HCT116 (cell line): ENCODE measurements around the gene CRADD. TPM values are rescaled to one million over a fixed set of nuclear protein-coding genes. Genes with fewer than 3 reads are reported as not detected.
A peak's percentile ranks its signal among the peaks of the same experiment; 100 is the strongest.

Experiments
- ATAC-seq: fragments of 200-7000 bp; cut with Tn5 transposase; 2 replicates; pipeline ENCODE4 v1.9.1; 2020; ENCODE audit warnings: mild to moderate bottlenecking, moderate library complexity
- BruUV-seq: library from RNA; stranded (reverse); fragments of 400-500 nt; replicated peaks from 2 replicates; lab custom pipeline; 2021; lab: Mats Ljungman, UMichigan
- CTCF ChIA-PET: fragments of 300-600 bp; sonication (Branson Sonifier 250); formaldehyde crosslinking; loops from one replicate; lab custom pipeline; 2021; ENCODE audit warnings: antibody characterized with exemption; lab: Charles Lee
- POLR2A ChIA-PET: fragments of 300-600, 350-600 bp; sonication (Branson Sonifier 250); formaldehyde crosslinking; loops from one replicate; lab custom pipeline; 2021; ENCODE audit warnings: antibody characterized with exemption; lab: Charles Lee
- RAD21 ChIA-PET, 2 experiments: fragments of 300-600 bp; sonication (Branson Sonifier 250); formaldehyde crosslinking; loops; one replicate each; lab custom pipeline; 2023; ENCODE audit warnings: low total read pairs in 2 of 2; ENCODE audit not compliant: uncharacterized antibody in 2 of 2, unreplicated experiment in 2 of 2, low non-redundant PET in 1 of 2; lab: Charles Lee
- DNase-seq: peaks from one replicate; pipeline ENCODE4 v3.0.0-alpha.2; 2010; ENCODE audit warnings: low read depth, low spot score
- H2AFZ ChIP-seq: fragments of 200-600 bp; shearing (Covaris generic), sonication (generic); 2 replicates; pipeline ENCODE4 v1.6.1; 2017; ENCODE audit warnings: low read depth, mixed run types, mixed read lengths, antibody characterized with exemption, low read length; ENCODE audit not compliant: poor library complexity, severe bottlenecking
- H3K27ac ChIP-seq: 2 replicates; pipeline ENCODE4 v1.5.1; 2012; ENCODE audit warnings: low read depth, low read length
- H3K27me3 ChIP-seq: fragments of 200-600 bp; sonication (generic); 2 replicates; pipeline ENCODE4 v1.6.1; 2016; ENCODE audit warnings: mixed run types, low read length, mixed read lengths; ENCODE audit not compliant: insufficient read depth
- H3K36me3 ChIP-seq, 2 experiments: fragments of 200-500 bp in 1 of 2; fragments of 200-600 bp in 1 of 2; sonication (Bioruptor generic) in 1 of 2; sonication (generic) in 1 of 2; 2 replicates each; pipeline versions ENCODE4 v1.5.1 to v1.6.1; 2014 to 2016; ENCODE audit warnings: low read length in 2 of 2, inconsistent platforms in 1 of 2, mixed read lengths in 1 of 2, mixed run types in 1 of 2; ENCODE audit not compliant: insufficient read depth in 2 of 2, control insufficient read depth in 1 of 2
- H3K4me1 ChIP-seq, 2 experiments: fragments of 200-600 bp in 1 of 2; sonication (generic) in 1 of 2; 2 replicates each; pipeline versions ENCODE4 v1.5.1 to v1.6.1; 2012 to 2017; ENCODE audit warnings: low read length in 2 of 2, inconsistent platforms in 1 of 2, mild to moderate bottlenecking in 1 of 2, mixed read lengths in 1 of 2, mixed run types in 1 of 2, moderate library complexity in 1 of 2; ENCODE audit not compliant: insufficient read depth in 2 of 2, control insufficient read depth in 1 of 2
- H3K4me2 ChIP-seq: fragments of 200-600 bp; sonication (generic); 2 replicates; pipeline ENCODE4 v1.6.1; 2017; ENCODE audit warnings: mixed run types, low read length, mixed read lengths
- H3K4me3 ChIP-seq, 2 experiments: fragments of 200-600 bp in 1 of 2; sonication (generic) in 1 of 2; replicated peaks in 1 of 2; 2 replicates each; pipeline ENCODE4 v1.5.1; 2011 to 2016; ENCODE audit warnings: low read length in 2 of 2, control low read depth in 1 of 2, low read depth in 1 of 2, mild to moderate bottlenecking in 1 of 2, mixed read lengths in 1 of 2, mixed run types in 1 of 2
- H3K79me2 ChIP-seq: fragments of 200-600 bp; sonication (generic); 2 replicates; pipeline ENCODE4 v1.6.1; 2017; ENCODE audit warnings: mild to moderate bottlenecking, mixed run types, low read length, moderate library complexity, mixed read lengths; ENCODE audit not compliant: insufficient read depth
- H3K9ac ChIP-seq: fragments of 200-600 bp; sonication (generic); 2 replicates; pipeline ENCODE4 v1.6.1; 2016; ENCODE audit warnings: low read length, mixed read lengths
- H3K9me2 ChIP-seq: fragments of 200-600 bp; sonication (generic), shearing (Covaris generic); 2 replicates; pipeline ENCODE4 v1.6.1; 2017; ENCODE audit warnings: mixed run types, mild to moderate bottlenecking, moderate library complexity; ENCODE audit not compliant: insufficient read depth
- H3K9me3 ChIP-seq, 2 experiments: fragments of 200-500 bp in 1 of 2; fragments of 200-600 bp in 1 of 2; sonication (Bioruptor generic) in 1 of 2; sonication (generic) in 1 of 2; 2 replicates each; pipeline ENCODE4 v1.6.1; 2014 to 2017; ENCODE audit warnings: low read length in 2 of 2, mixed read lengths in 2 of 2, inconsistent platforms in 1 of 2, low read depth in 1 of 2, mild to moderate bottlenecking in 1 of 2, mixed run types in 1 of 2, moderate library complexity in 1 of 2; ENCODE audit not compliant: control insufficient read depth in 1 of 2, insufficient read depth in 1 of 2
- H4K20me1 ChIP-seq: fragments of 200-600 bp; sonication (generic), shearing (Covaris generic); 2 replicates; pipeline ENCODE4 v1.6.1; 2017; ENCODE audit warnings: mixed run types, mild to moderate bottlenecking, moderate library complexity; ENCODE audit not compliant: insufficient read depth
- EZH2 ChIP-seq: fragments of 200-600 bp; sonication (generic); IDR thresholded peaks from 2 replicates; pipeline ENCODE4 v1.6.1; 2017; ENCODE audit warnings: antibody characterized with exemption, mixed run types
- EZH2phosphoT487 ChIP-seq: fragments of 200-600 bp; IDR thresholded peaks from 2 replicates; pipeline ENCODE4 v1.6.1; 2018; ENCODE audit warnings: antibody characterized with exemption, borderline replicate concordance
- FOSL1 ChIP-seq: IDR thresholded peaks from 2 replicates; pipeline ENCODE4 v1.6.1; 2012; ENCODE audit warnings: low read depth
- REST ChIP-seq: IDR thresholded peaks from 2 replicates; pipeline ENCODE4 v1.6.1; 2012; ENCODE audit warnings: low read depth
- SP1 ChIP-seq: IDR thresholded peaks from 2 replicates; pipeline ENCODE4 v1.6.1; 2012; ENCODE audit warnings: low read depth
- TCF7L2 ChIP-seq: IDR thresholded peaks from 2 replicates; pipeline ENCODE4 v1.7.0; 2011; ENCODE audit warnings: borderline replicate concordance, inconsistent platforms; ENCODE audit not compliant: insufficient read depth, insufficient read length; ENCODE audit errors: extremely low read depth
- ZNF274 ChIP-seq: fragments of 200-500 bp; sonication (Bioruptor generic); IDR thresholded peaks from 2 replicates; pipeline ENCODE4 v1.6.1; 2014; ENCODE audit warnings: mild to moderate bottlenecking, low read depth, low read length, inconsistent platforms
- intact Hi-C: fragments of 100-400 bp; cut with micrococcal nuclease; formaldehyde crosslinking; loops from 2 replicates; pipeline ENCODE4 v1.10.0; 2022
- total RNA-seq: library from RNA; stranded (reverse); gene quantifications from one replicate; pipeline ENCODE4 v1.2.1, GENCODE V29; 2021; ENCODE audit not compliant: unreplicated experiment
- TF ChIP-seq, protein P1 (sequence below): IDR thresholded peaks from 2 replicates; pipeline ENCODE4 v1.6.1; 2012

Gene CRADD
- total RNA-seq, 1 experiment from 2014 or later: 12.2 TPM

DNA sequence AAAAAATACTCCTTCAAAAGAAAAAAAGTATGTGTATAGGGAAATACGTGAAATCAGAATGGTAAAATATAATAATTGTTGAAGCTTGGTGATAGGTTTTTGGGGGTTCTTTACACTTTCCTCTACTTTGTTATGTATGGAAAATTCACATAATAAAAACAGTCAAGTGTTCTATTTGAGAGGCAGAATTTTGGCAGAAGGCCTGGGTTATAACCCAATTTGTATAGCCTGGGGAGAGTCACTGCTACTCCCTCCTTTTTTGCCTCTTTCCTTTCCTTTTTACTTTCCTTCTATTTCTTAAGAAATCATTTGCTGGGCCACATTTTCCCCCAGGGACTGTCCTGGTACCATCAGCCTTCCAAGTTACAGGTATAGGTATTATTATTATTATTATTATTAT lies 105.7 kb downstream of the CRADD start (continued):
- TF ChIP-seq EZH2: no peak
- no peak for TF ChIP-seq TCF7L2
- TF ChIP-seq SP1: no peak
- TF ChIP-seq EZH2phosphoT487: no peak
- TF ChIP-seq ZNF274: no peak

GRCh38 chr12:93783832-93784231 lies 106.7 kb downstream of the CRADD start:
- CTCF ChIA-PET: interaction anchor here (1.2 kb wide), 1 partner anchor 291 kb away, joined by 3 read pairs; no protein-coding TSS in a partner anchor
- no peaks in the 10 kb centered on the region for H3K9me3 ChIP-seq
- H3K79me2 ChIP-seq: no peaks in the 10 kb centered on the region
- H3K4me3 ChIP-seq: no peak overlapping the region
- H3K27me3 ChIP-seq: no peaks in the 10 kb centered on the region
- no peak for DNase-seq
- no peaks in the 10 kb centered on the region for H3K9me2 ChIP-seq
- POLR2A ChIA-PET: no interaction called here
- no peaks in the 10 kb centered on the region; the same call in 1 of the 2 replicates for H4K20me1 ChIP-seq
- H3K4me1 ChIP-seq: peaks cover 42 to 71% of the 10 kb centered on the region in 2 experiments
- peak overlapping the region; percentile 58 for H3K9ac ChIP-seq
- peak overlapping the region; percentile 88; the same call in 1 of the 2 replicates for H3K27ac ChIP-seq
- peak overlapping the region; percentile 68 for H3K4me2 ChIP-seq
- no peak overlapping the region for H2AFZ ChIP-seq
- H3K36me3 ChIP-seq: peaks cover 0 to 6% of the 10 kb centered on the region in 2 experiments; a peak in 1 of 4 replicates
- no peak for ATAC-seq
- no TSS peak for BruUV-seq
- intact Hi-C loops: loop anchor here (10.0 kb wide), 1 partner anchor 219 kb away; no protein-coding TSS in a partner anchor
- TF ChIP-seq FOSL1 (no peak), SP1 (peak; percentile 5; the same call in 1 of the 2 replicates), EZH2phosphoT487 (no peak), REST (no peak)
- TF ChIP-seq, protein P1, sequence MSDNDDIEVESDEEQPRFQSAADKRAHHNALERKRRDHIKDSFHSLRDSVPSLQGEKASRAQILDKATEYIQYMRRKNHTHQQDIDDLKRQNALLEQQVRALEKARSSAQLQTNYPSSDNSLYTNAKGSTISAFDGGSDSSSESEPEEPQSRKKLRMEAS: no peak; the same call in 1 of the 2 replicates
- RAD21 ChIA-PET: no interaction called here
